ENCODE data around the gene CLK4. TPM values are rescaled to one million over a fixed set of nuclear protein-coding genes. Genes with fewer than 3 reads are reported as not detected.

The CLK4 gene
- total RNA-seq, 4 donors from 2014 or later, result 23.6 to 72.3 (median 39.7) TPM

- TF ChIP-seq POLR2A (IDR thresholded peaks at IDR 0.05) (no peak), CTCF (IDR thresholded peaks at IDR 0.05) (no peak)
- Histone ChIP-seq H3K4me1 (no peaks in the 10 kb centered on the region), H3K9me3 (no peaks in the 10 kb centered on the region), H3K27me3 (no peaks in the 10 kb centered on the region), H3K27ac (no peak overlapping the region), H3K4me3 (no peak overlapping the region), H3K36me3 (no peaks in the 10 kb centered on the region)
- intact Hi-C loops (cut with DNase I; ENCODE audit: low total_unique reads), result no loop called here
- no peak for DNase-seq
Measured at GRCh38 chr5:178671602-178672144, 44.8 kb upstream of the CLK4 start.

GRCh38 chr5:178670351-178670885, 43.6 kb upstream of the CLK4 start:
- no peak for DNase-seq
- intact Hi-C loops (cut with DNase I; ENCODE audit: low total_unique reads), result no loop called here
- no peak overlapping the region for H3K27ac ChIP-seq
- no peaks in the 10 kb centered on the region for H3K9me3 ChIP-seq
- TF ChIP-seq POLR2A (IDR thresholded peaks at IDR 0.05) (no peak), CTCF (IDR thresholded peaks at IDR 0.05) (no peak)
- no peak overlapping the region for H3K4me3 ChIP-seq
- H3K27me3 ChIP-seq, result no peaks in the 10 kb centered on the region
- no peaks in the 10 kb centered on the region for H3K36me3 ChIP-seq
- H3K4me1 ChIP-seq, result no peaks in the 10 kb centered on the region

- Histone ChIP-seq H3K36me3 (no peaks in the 10 kb centered on the region), H3K27me3 (no peaks in the 10 kb centered on the region), H3K9me3 (no peaks in the 10 kb centered on the region), H3K4me3 (no peak overlapping the region), H3K27ac (no peak overlapping the region), H3K4me1 (no peaks in the 10 kb centered on the region)
- intact Hi-C loops (cut with DNase I; ENCODE audit: low total_unique reads), result no loop called here
- no peak for DNase-seq
- TF ChIP-seq CTCF (IDR thresholded peaks at IDR 0.05), result no peak
- no peak for TF ChIP-seq POLR2A (IDR thresholded peaks at IDR 0.05)
Measured at GRCh38 chr5:178668579-178668978, 41.7 kb upstream of the CLK4 start.

- Histone ChIP-seq H3K4me1 (no peaks in the 10 kb centered on the region), H3K36me3 (no peaks in the 10 kb centered on the region), H3K27me3 (no peaks in the 10 kb centered on the region), H3K27ac (no peak overlapping the region), H3K4me3 (no peak overlapping the region), H3K9me3 (no peaks in the 10 kb centered on the region)
- DNase-seq, result no peak
- no peak for TF ChIP-seq CTCF (IDR thresholded peaks at IDR 0.05)
- TF ChIP-seq POLR2A (IDR thresholded peaks at IDR 0.05), result no peak
- intact Hi-C loops (cut with DNase I; ENCODE audit: low total_unique reads), result no loop called here
Measured at GRCh38 chr5:178667688-178668087, 40.8 kb upstream of the CLK4 start.

- H3K36me3 ChIP-seq, result no peaks in the 10 kb centered on the region
- intact Hi-C loops (cut with DNase I; ENCODE audit: low total_unique reads), result no loop called here
- no peaks in the 10 kb centered on the region for H3K9me3 ChIP-seq
- H3K27ac ChIP-seq, result no peak overlapping the region
- no peak overlapping the region for H3K4me3 ChIP-seq
- DNase-seq, result no peak
- H3K4me1 ChIP-seq, result no peaks in the 10 kb centered on the region
- TF ChIP-seq POLR2A (IDR thresholded peaks at IDR 0.05), result no peak
- no peak for TF ChIP-seq CTCF (IDR thresholded peaks at IDR 0.05)
- no peaks in the 10 kb centered on the region for H3K27me3 ChIP-seq
Measured at GRCh38 chr5:178667101-178667500, 40.3 kb upstream of the CLK4 start.
